ENCODE results near the gene HDAC2.

DNA sequence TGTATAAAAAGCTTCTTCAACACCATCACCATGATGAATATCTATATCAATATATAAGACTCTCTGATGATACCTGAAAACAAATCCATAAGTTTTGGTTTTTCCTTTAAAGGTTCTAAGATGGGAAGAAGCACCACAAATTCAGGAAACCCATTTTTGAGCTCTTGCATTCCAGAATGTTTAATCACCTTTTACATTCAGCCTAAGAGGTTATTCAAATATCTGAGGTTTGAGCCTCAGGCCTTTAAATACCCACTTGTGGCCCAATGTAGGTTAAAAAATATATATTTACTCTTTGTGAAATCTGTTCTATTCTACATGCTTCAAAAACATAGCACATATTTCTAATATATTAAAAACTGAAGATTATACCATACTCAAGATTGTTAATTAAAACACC lies 17.6 kb downstream of the HDAC2 start:
- TF ChIP-seq SIN3A (IDR thresholded peaks at IDR 0.05; ENCODE audit: borderline replicate concordance, insufficient read depth, low read depth, low read length) = no peak
- TF ChIP-seq POLR2AphosphoS5 (IDR thresholded peaks at IDR 0.05; ENCODE audit: low read depth, low read length) = no peak
